ENCODE results near the gene RASA1. TPM values are rescaled to one million over a fixed set of nuclear protein-coding genes. Genes with fewer than 3 reads are reported as not detected.

Gene RASA1
- total RNA-seq, 2 experiments from 2014 or later = 15.4 to 16.2 TPM

GRCh38 chr5:87369431-87369830, 101.7 kb downstream of the RASA1 start:
- H3K27me3 Mint-ChIP-seq (ENCODE audit: low read depth) = no peaks in the 10 kb centered on the region
- intact Hi-C loops (cut with micrococcal nuclease) = no loop called here
- H3K27ac Mint-ChIP-seq = no peak overlapping the region

DNA sequence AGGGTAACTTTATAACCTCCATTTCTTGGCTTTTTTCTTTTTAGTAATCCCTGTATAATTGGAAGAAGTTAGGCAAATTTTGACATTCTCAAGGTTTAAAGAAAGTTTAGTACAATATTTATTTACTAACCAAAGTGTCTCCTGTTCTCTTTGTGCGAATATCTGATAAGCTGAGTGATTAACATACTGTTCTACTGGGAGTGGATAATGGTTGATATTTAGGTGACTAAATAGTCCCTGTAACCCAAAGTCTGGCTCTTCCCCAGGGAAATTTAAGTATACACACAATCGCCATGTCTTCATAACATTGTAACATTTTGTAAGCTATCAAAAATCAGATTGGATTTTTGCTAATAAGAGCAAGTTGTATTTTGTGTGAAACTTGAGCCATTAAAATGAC, 105.0 kb downstream of the RASA1 start:
- Mint-ChIP-seq H3K4me1 (ENCODE audit: low read depth) (peaks cover 1% of the 10 kb centered on the region), H3K27ac (no peak overlapping the region), H3K9me3 (no peaks in the 10 kb centered on the region), H3K4me3 (no peak overlapping the region), H3K36me3 (ENCODE audit: low read depth) (peaks cover 28% of the 10 kb centered on the region), H3K27me3 (ENCODE audit: low read depth) (no peaks in the 10 kb centered on the region)
- DNase-seq = no peak
- intact Hi-C loops (cut with micrococcal nuclease) = no loop called here
- CTCF ChIA-PET = interaction anchor here (1.0 kb wide), 1 partner anchor 27 kb away, joined by 3 read pairs; no protein-coding TSS in a partner anchor

More at GRCh38 chr5:87369431-87369830, 101.7 kb downstream of the RASA1 start:
- no peak for DNase-seq
- H3K4me1 Mint-ChIP-seq (ENCODE audit: low read depth) = peaks cover 8% of the 10 kb centered on the region
- no peaks in the 10 kb centered on the region for H3K9me3 Mint-ChIP-seq
- no peak overlapping the region for H3K4me3 Mint-ChIP-seq
- CTCF ChIA-PET = interaction anchor here (1.2 kb wide), 1 partner anchor 14 kb away, joined by 3 read pairs; no protein-coding TSS in a partner anchor
- H3K36me3 Mint-ChIP-seq (ENCODE audit: low read depth) = peaks cover 28% of the 10 kb centered on the region

- Mint-ChIP-seq H3K27me3 (ENCODE audit: low read depth) (no peaks in the 10 kb centered on the region), H3K36me3 (ENCODE audit: low read depth) (peaks cover 12% of the 10 kb centered on the region), H3K4me1 (ENCODE audit: low read depth) (no peaks in the 10 kb centered on the region), H3K9me3 (no peaks in the 10 kb centered on the region), H3K27ac (no peak overlapping the region), H3K4me3 (no peak overlapping the region)
- DNase-seq = no peak
- CTCF ChIA-PET = interaction anchor here (0.6 kb wide), 1 partner anchor 10 kb away, joined by 3 read pairs; no protein-coding TSS in a partner anchor
- intact Hi-C loops (cut with micrococcal nuclease) = loop anchor here (5.0 kb wide), 1 partner anchor 310 kb away; no protein-coding TSS in a partner anchor
Measured at GRCh38 chr5:87382224-87382623, 114.5 kb downstream of the RASA1 start.

DNA sequence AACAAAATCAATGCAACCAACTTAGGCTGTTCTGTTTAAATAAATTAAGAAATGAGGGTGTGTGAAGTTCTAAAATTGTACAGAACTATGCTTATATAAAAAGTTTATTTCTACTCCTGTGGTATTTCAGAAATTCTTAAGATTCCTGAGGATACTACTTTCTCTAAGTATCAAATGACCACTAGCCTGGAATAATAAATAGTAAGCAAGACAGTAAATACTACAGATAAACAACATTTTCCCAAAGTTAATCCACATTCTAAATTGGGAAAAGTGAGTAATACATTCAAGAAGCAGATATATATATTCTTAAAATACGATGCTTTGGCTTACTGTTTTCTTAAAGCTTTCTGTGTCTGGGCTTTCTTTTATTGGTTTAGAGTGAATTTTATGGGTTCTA, 115.5 kb downstream of the RASA1 start:
- DNase-seq = no peak
- Mint-ChIP-seq H3K27me3 (ENCODE audit: low read depth) (no peaks in the 10 kb centered on the region), H3K27ac (no peak overlapping the region), H3K4me3 (no peak overlapping the region), H3K9me3 (no peaks in the 10 kb centered on the region), H3K4me1 (ENCODE audit: low read depth) (no peaks in the 10 kb centered on the region), H3K36me3 (ENCODE audit: low read depth) (peaks cover 16% of the 10 kb centered on the region)
- intact Hi-C loops (cut with micrococcal nuclease) = loop anchor here (5.0 kb wide), 1 partner anchor 311 kb away; no protein-coding TSS in a partner anchor
- CTCF ChIA-PET = interaction anchor here (0.6 kb wide), 1 partner anchor 503 kb away, joined by 3 read pairs; no protein-coding TSS in a partner anchor

DNA sequence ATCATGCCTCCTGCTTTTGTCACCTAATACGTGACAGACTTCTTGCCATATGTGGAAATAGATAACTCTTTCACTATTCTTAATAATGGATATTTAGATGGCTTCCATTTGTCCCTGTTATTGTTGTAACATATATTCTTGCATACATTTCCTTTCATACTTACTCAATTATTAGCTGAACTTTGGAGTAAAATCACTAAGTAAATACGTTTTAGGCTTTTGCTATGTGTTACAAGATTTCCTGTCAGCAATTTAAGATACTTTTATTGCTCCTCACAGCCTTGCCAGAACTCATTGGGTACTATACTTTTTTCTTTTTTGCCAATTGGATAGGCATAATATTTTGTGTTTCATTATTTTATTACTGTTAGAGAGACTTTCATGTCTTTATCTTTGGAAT, 118.1 kb downstream of the RASA1 start:
- H3K4me1 Mint-ChIP-seq (ENCODE audit: low read depth) = peaks cover 3% of the 10 kb centered on the region
- no peak overlapping the region for H3K27ac Mint-ChIP-seq
- no peak for DNase-seq
- H3K27me3 Mint-ChIP-seq (ENCODE audit: low read depth) = no peaks in the 10 kb centered on the region
- intact Hi-C loops (cut with micrococcal nuclease) = no loop called here
- no peaks in the 10 kb centered on the region for H3K9me3 Mint-ChIP-seq
- CTCF ChIA-PET = interaction anchor here (2.2 kb wide), 1 partner anchor 14 kb away, joined by 13 read pairs; no protein-coding TSS in a partner anchor
- H3K4me3 Mint-ChIP-seq = no peak overlapping the region
- H3K36me3 Mint-ChIP-seq (ENCODE audit: low read depth) = peaks cover 26% of the 10 kb centered on the region

GRCh38 chr5:87388129-87388528, 120.4 kb downstream of the RASA1 start:
- Mint-ChIP-seq H3K27ac (no peak overlapping the region), H3K9me3 (no peaks in the 10 kb centered on the region), H3K4me3 (no peak overlapping the region), H3K36me3 (ENCODE audit: low read depth) (peaks cover 34% of the 10 kb centered on the region), H3K4me1 (ENCODE audit: low read depth) (peaks cover 6% of the 10 kb centered on the region), H3K27me3 (ENCODE audit: low read depth) (no peaks in the 10 kb centered on the region)
- no peak for DNase-seq
- CTCF ChIA-PET = interaction anchor here (4.4 kb wide), 1 partner anchor 12 kb away, joined by 19 read pairs; no protein-coding TSS in a partner anchor
- intact Hi-C loops (cut with micrococcal nuclease) = no loop called here

DNA sequence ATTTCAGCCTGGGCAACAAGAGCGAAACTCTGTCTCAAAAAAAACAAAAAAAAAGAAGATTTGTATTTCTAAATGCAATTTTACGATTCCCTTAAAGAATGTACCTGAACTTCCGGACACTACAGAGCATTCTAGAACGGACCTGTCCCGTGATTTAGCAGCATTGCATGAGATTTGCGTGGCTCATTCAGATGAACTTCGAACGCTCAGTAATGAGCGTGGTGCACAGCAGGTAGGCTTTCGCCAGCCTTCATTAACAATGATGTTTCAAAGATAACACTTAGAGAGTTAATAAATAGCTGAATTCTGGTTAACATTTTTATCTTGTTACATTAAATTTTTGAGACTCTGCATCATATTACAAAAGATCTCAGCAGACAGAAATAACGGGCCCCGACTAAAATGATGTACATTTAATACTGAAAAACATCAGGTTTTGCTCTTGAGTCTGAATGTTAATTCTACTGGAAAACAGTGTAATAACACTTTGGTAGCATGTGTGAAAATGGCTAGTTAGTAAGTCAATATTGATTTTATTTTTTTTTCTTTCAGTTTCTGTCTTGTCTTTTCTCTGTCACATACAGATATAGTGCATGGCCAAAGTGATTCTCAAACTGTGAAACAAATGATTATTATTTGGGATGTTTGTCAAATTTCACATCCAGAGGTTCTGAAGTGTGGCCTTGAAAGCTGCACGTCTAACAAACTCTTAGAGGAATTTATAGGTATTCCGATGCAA, 121.8 kb downstream of the RASA1 start:
- intact Hi-C loops (cut with micrococcal nuclease) = no loop called here
- no peak for DNase-seq
- Mint-ChIP-seq H3K4me1 (ENCODE audit: low read depth) (peaks cover 6% of the 10 kb centered on the region), H3K9me3 (no peaks in the 10 kb centered on the region), H3K36me3 (ENCODE audit: low read depth) (peaks cover 34% of the 10 kb centered on the region), H3K4me3 (no peak overlapping the region), H3K27me3 (ENCODE audit: low read depth) (no peaks in the 10 kb centered on the region), H3K27ac (no peak overlapping the region)
- CTCF ChIA-PET = interaction anchor here (0.7 to 4.4 kb wide), 2 partner anchors 10 to 361 kb away, joined by 3 to 19 read pairs; no protein-coding TSS in a partner anchor

- peak overlapping the region; percentile 1 for H3K27ac Mint-ChIP-seq
- no peaks in the 10 kb centered on the region for H3K9me3 Mint-ChIP-seq
- peaks cover 39% of the 10 kb centered on the region for H3K36me3 Mint-ChIP-seq (ENCODE audit: low read depth)
- no peak overlapping the region for H3K4me3 Mint-ChIP-seq
- peaks cover 6% of the 10 kb centered on the region for H3K4me1 Mint-ChIP-seq (ENCODE audit: low read depth)
- DNase-seq = no peak
- CTCF ChIA-PET = interaction anchor here (1.3 to 4.4 kb wide), 2 partner anchors 10 kb away, joined by 3 to 19 read pairs; no protein-coding TSS in a partner anchor
- no peaks in the 10 kb centered on the region for H3K27me3 Mint-ChIP-seq (ENCODE audit: low read depth)
- intact Hi-C loops (cut with micrococcal nuclease) = no loop called here
Measured at GRCh38 chr5:87390075-87390474, 122.4 kb downstream of the RASA1 start.

GRCh38 chr5:87390576-87391199, 123.0 kb downstream of the RASA1 start:
- H3K36me3 Mint-ChIP-seq (ENCODE audit: low read depth) = peaks cover 41% of the 10 kb centered on the region
- DNase-seq = no peak
- peak overlapping the region; percentile 1 for H3K27ac Mint-ChIP-seq
- no peak overlapping the region for H3K4me3 Mint-ChIP-seq
- H3K9me3 Mint-ChIP-seq = no peaks in the 10 kb centered on the region
- H3K4me1 Mint-ChIP-seq (ENCODE audit: low read depth) = peaks cover 6% of the 10 kb centered on the region
- CTCF ChIA-PET = interaction anchor here (1.3 to 4.4 kb wide), 2 partner anchors 9 to 11 kb away, joined by 3 to 19 read pairs; no protein-coding TSS in a partner anchor
- H3K27me3 Mint-ChIP-seq (ENCODE audit: low read depth) = no peaks in the 10 kb centered on the region
- intact Hi-C loops (cut with micrococcal nuclease) = no loop called here

DNA sequence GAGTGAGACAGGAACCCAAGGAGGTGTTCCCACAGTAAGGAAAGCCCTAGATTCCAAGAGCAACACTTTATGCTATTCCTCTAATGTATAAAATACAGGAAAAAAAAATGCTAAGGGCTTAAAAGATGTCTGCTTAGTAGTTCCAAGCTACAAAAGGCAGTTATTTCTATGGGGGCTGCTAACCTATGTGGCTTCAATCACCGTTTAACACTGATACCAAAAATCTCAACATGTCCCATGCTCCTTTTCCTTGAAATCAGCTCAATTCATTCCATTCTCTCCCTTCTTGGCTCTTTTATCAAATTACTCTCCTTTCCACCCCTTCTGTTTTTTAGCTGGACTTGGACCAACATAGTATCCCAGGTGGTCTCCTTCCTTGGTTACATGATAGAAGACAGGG, 124.5 kb downstream of the RASA1 start:
- Mint-ChIP-seq H3K27ac (peak overlapping the region; percentile 5), H3K4me3 (no peak overlapping the region), H3K36me3 (ENCODE audit: low read depth) (peaks cover 44% of the 10 kb centered on the region), H3K4me1 (ENCODE audit: low read depth) (peaks cover 14% of the 10 kb centered on the region), H3K27me3 (ENCODE audit: low read depth) (no peaks in the 10 kb centered on the region), H3K9me3 (no peaks in the 10 kb centered on the region)
- intact Hi-C loops (cut with micrococcal nuclease) = no loop called here
- no peak for DNase-seq
- CTCF ChIA-PET = interaction anchor here (0.6 to 4.4 kb wide), 7 partner anchors 8 to 407 kb away, joined by 3 to 19 read pairs (median 3); no protein-coding TSS in a partner anchor

GRCh38 chr5:87392801-87393200, 125.1 kb downstream of the RASA1 start:
- Mint-ChIP-seq H3K4me3 (no peak overlapping the region), H3K27ac (no peak overlapping the region), H3K4me1 (ENCODE audit: low read depth) (peaks cover 16% of the 10 kb centered on the region), H3K36me3 (ENCODE audit: low read depth) (peaks cover 44% of the 10 kb centered on the region), H3K27me3 (ENCODE audit: low read depth) (no peaks in the 10 kb centered on the region), H3K9me3 (no peaks in the 10 kb centered on the region)
- CTCF ChIA-PET = interaction anchor here (0.6 to 0.9 kb wide), 5 partner anchors 8 to 407 kb away, joined by 3 to 4 read pairs (median 3); no protein-coding TSS in a partner anchor
- intact Hi-C loops (cut with micrococcal nuclease) = no loop called here
- DNase-seq = no peak

- Mint-ChIP-seq H3K36me3 (ENCODE audit: low read depth) (peaks cover 43% of the 10 kb centered on the region), H3K9me3 (no peaks in the 10 kb centered on the region), H3K4me1 (ENCODE audit: low read depth) (peaks cover 16% of the 10 kb centered on the region), H3K27me3 (ENCODE audit: low read depth) (no peaks in the 10 kb centered on the region), H3K27ac (no peak overlapping the region), H3K4me3 (no peak overlapping the region)
- intact Hi-C loops (cut with micrococcal nuclease) = no loop called here
- DNase-seq = no peak
- CTCF ChIA-PET = interaction anchor here (0.6 kb wide), 1 partner anchor 431 kb away, joined by 3 read pairs; no protein-coding TSS in a partner anchor
Measured at GRCh38 chr5:87393331-87393730, 125.6 kb downstream of the RASA1 start.

Data from activated naive CD4-positive, alpha-beta T cell treated with anti-CD3 and anti-CD28 coated beads for 36 hours (primary cell).